ENCODE results near the gene LENG8. TPM values are rescaled to one million over a fixed set of nuclear protein-coding genes. Genes with fewer than 3 reads are reported as not detected.

Gene LENG8
- total and polyA plus RNA-seq, 2 of the 4 experiments (the other 2 are of a cell fraction), result 21.1 to 93.9 TPM

Small RNAs within 50 kb of the gene (microRNA-seq; reads per million reads assigned to microRNA genes)
- gene AC245884.3 (ENCODE audit: insufficient read depth, insufficient read length), result not detected

Small RNAs within 50 kb of the gene (small RNA-seq; reads per million reads assigned to genes)
- 0 reads per million in 5 experiments for gene AC245884.3

Other genes starting within 250 kb of the LENG8 start
- 1,531 and 2,225 TPM in 2 replicates for gene RPS9, start 248.3 kb upstream of the LENG8 start, total RNA-seq (2012; rRNA removed)
- 2,323 and 2,588 TPM in 2 replicates for gene RPS9, start 248.3 kb upstream of the LENG8 start, polyA plus RNA-seq (2012; rRNA removed)
- not detected in 2 replicates for gene LILRB3, start 226.2 kb upstream of the LENG8 start, total RNA-seq (2012; rRNA removed)
- not detected in 2 replicates for gene LILRB3, start 226.2 kb upstream of the LENG8 start, polyA plus RNA-seq (2012; rRNA removed)
- not detected in 2 replicates for gene LILRA6, start 206.4 kb upstream of the LENG8 start, total RNA-seq (2012; rRNA removed)
- not detected in 2 replicates for gene LILRA6, start 206.4 kb upstream of the LENG8 start, polyA plus RNA-seq (2012; rRNA removed)
- not detected in 2 replicates for gene LILRB5, start 191.9 kb upstream of the LENG8 start, total RNA-seq (2012; rRNA removed)
- gene LILRB5, start 191.9 kb upstream of the LENG8 start, polyA plus RNA-seq (2012; rRNA removed), result not detected in 2 replicates
- gene LILRB2, start 168.1 kb upstream of the LENG8 start, total RNA-seq (2012; rRNA removed), result not detected in 2 replicates
- gene LILRB2, start 168.1 kb upstream of the LENG8 start, polyA plus RNA-seq (2012; rRNA removed), result not detected in 2 replicates
- gene LILRA5, start 136.0 kb upstream of the LENG8 start, total RNA-seq (2012; rRNA removed), result not detected in 2 replicates
- not detected in 2 replicates for gene LILRA5, start 136.0 kb upstream of the LENG8 start, polyA plus RNA-seq (2012; rRNA removed)
- gene LILRA4, start 110.0 kb upstream of the LENG8 start, total RNA-seq (2012; rRNA removed), result not detected in 2 replicates
- gene LILRA4, start 110.0 kb upstream of the LENG8 start, polyA plus RNA-seq (2012; rRNA removed), result not detected in 2 replicates
- gene LAIR1, start 84.3 kb upstream of the LENG8 start, total RNA-seq (2012; rRNA removed), result not detected in 2 replicates
- not detected in 2 replicates for gene LAIR1, start 84.3 kb upstream of the LENG8 start, polyA plus RNA-seq (2012; rRNA removed)
- gene TTYH1, start 33.7 kb upstream of the LENG8 start, total RNA-seq (2012; rRNA removed), result not detected in 2 replicates
- not detected in 2 replicates for gene TTYH1, start 33.7 kb upstream of the LENG8 start, polyA plus RNA-seq (2012; rRNA removed)
- 0.83 and 1.1 TPM in 2 replicates for gene LENG9, start 14.6 kb downstream of the LENG8 start, total RNA-seq (2012; rRNA removed)
- 0.69 and 0.94 TPM in 2 replicates for gene LENG9, start 14.6 kb downstream of the LENG8 start, polyA plus RNA-seq (2012; rRNA removed)
- 7.2 and 7.8 TPM in 2 replicates for gene CDC42EP5, start 24.1 kb downstream of the LENG8 start, total RNA-seq (2012; rRNA removed)
- gene CDC42EP5, start 24.1 kb downstream of the LENG8 start, polyA plus RNA-seq (2012; rRNA removed), result 25.3 and 45.3 TPM in 2 replicates
- gene LAIR2, start 53.6 kb downstream of the LENG8 start, total RNA-seq (2012; rRNA removed), result not detected in 2 replicates
- not detected in 2 replicates for gene LAIR2, start 53.6 kb downstream of the LENG8 start, polyA plus RNA-seq (2012; rRNA removed)
- not detected in 2 replicates for gene LILRA2, start 124.6 kb downstream of the LENG8 start, total RNA-seq (2012; rRNA removed)
- gene LILRA2, start 124.6 kb downstream of the LENG8 start, polyA plus RNA-seq (2012; rRNA removed), result not detected in 2 replicates
- gene LILRA1, start 144.4 kb downstream of the LENG8 start, total RNA-seq (2012; rRNA removed), result not detected in 2 replicates
- not detected in 2 replicates for gene LILRA1, start 144.4 kb downstream of the LENG8 start, polyA plus RNA-seq (2012; rRNA removed)
- not detected in 2 replicates for gene LILRB1, start 181.3 kb downstream of the LENG8 start, total RNA-seq (2012; rRNA removed)
- gene LILRB1, start 181.3 kb downstream of the LENG8 start, polyA plus RNA-seq (2012; rRNA removed), result not detected in 2 replicates
- gene LILRB4, start 213.8 kb downstream of the LENG8 start, total RNA-seq (2012; rRNA removed), result not detected in 2 replicates
- not detected in 2 replicates for gene LILRB4, start 213.8 kb downstream of the LENG8 start, polyA plus RNA-seq (2012; rRNA removed)

Measured in IMR-90 (cell line).